HG02973 (cell line): ENCODE results near the gene ZC2HC1C.

ENCODE experiments used
- ATAC-seq: cut with Tn5 transposase; IDR thresholded peaks from one replicate; pipeline ENCODE4 v1.9.1; 2021; ENCODE audit warnings: moderate library complexity; ENCODE audit not compliant: unreplicated experiment

ZC2HC1C gene, protein sequence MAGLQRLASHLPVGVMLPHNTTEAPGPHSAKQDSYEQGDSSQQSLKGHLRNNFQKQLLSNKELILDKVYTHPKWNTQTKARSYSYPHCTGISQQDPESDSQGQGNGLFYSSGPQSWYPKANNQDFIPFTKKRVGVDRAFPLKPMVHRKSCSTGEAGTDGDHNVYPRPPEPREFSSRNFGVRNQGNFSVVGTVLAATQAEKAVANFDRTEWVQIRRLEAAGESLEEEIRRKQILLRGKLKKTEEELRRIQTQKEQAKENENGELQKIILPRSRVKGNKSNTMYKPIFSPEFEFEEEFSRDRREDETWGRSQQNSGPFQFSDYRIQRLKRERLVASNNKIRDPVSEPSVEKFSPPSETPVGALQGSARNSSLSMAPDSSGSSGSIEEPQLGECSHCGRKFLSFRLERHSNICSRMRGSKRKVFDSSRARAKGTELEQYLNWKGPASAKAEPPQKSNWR

DNA sequence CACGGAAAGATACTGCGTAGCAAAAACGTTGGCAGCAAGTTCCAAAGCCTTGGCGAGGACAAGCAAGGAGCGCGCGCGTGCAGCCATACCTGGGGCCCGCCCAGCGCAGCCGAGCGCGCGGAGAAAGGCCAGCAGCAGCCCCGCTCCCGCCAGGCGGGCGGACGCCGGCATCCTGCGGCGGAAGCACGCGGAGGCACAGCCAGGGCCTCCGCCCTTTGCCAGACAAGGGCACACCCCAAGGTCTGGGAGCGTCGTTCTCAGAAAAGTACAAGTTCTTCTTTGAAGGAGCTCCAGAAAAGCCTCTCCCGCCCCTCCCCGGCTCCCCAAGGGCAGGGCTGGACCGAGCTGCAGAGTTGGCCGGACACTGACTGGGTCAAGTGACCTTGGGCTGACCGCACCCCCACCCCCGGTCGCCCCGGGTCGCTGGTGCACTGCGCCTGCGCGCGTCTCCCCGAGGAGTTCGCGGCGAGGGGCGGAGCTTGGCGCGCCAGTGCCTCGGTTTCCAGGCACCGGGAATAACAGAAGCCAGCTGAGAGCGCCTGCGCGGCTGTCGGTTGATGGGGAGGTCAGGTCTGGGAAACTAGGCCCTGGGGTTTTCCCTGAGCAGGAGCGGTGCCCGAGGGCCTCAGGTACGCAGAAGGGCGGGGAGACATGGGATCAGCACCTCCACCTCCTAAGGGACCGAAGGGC is at the start of gene ZC2HC1C:
Gene ZC2HC1C, plus strand, starts transcription at position 521 of the 690 bp plus-strand sequence. CDS start 933 bp downstream, outside the sequence.
- peak; percentile 61 for ATAC-seq

- no peak for ATAC-seq
These were observed 46.8 kb upstream of the ZC2HC1C start for GRCh38 chr14:75022655-75023054.

- ATAC-seq: no peak
These were observed 46.3 kb upstream of the ZC2HC1C start for GRCh38 chr14:75023108-75023507.

DNA sequence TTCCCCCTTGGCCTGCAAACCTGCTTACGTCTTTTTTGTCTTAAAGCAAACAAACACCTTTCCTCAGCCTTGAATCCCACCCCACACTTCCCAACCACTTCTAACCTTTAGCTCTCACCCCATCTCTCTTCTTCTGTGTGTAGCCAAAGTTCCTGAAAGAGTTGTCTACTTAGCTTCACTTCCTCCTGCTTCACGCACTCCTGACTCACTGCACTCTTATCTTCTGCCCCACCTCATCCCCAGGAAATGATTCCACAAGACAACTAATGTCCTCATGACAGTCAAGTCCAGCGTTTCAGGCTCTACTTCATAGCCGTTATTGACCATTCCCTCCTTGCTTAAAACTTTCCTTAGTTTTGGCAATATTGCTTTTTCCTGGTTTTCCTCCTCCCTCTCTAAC is 44.4 kb upstream of the ZC2HC1C start:
- no peak for ATAC-seq

DNA sequence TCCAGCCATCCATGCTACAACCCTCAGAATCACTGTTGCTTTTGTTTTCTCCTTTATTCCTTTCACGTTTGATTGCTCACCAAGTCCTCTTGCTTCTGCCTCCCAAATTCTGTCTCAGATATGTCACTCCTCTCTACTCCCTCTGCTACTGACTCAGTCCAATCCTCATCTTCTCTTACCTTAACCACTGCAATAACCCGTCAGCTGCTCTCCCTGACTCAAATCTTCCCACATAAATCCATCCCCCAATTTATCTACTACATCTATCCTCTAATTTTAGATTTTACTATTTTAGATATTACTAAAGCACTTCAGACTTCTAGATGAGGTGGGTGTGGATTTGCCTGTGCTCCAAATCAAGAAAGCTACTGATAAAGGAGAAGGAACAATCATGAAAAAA is 43.6 kb upstream of the ZC2HC1C start:
- ATAC-seq: no peak

- no peak for ATAC-seq
These were observed 39.3 kb upstream of the ZC2HC1C start for GRCh38 chr14:75030147-75030546.

DNA sequence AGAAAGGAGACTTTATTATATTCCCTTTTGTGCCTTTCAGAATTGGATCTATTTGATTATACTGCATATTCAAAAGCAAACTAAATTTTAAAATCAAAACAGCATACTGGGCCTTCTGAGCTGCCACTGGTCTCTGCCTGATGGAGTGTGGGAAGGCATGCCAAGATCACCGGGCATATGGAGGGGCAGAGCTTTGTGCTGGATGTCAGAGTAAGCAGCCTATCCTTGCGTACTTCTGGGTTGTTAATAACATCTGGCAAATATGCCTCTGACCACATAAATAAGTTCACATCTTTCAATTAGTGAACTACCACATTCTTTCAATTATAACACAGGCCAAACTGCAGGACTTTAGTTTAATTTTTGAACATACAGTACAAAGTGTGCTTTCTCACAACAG is 36.5 kb upstream of the ZC2HC1C start:
- ATAC-seq: no peak

DNA sequence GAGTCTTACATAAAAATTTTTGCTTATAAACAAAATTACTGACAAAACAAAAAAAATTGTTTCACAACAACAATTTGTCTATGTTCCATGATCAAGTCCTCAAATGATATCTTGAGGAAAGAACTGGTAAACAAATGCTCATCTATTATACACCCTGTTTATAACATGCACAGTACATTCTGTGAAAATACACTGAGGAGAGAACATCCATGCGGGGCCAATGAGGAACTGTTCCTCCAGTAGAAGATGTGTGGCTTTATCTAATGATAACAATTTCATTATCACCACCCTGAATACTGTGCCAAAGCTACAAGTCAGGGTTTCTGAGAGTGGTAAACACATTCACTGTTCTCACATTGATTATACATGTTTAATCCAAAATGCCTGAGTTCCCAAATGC is 28.9 kb upstream of the ZC2HC1C start:
- no peak for ATAC-seq

GRCh38 chr14:75040959-75041358 is 28.5 kb upstream of the ZC2HC1C start:
- no peak for ATAC-seq

DNA sequence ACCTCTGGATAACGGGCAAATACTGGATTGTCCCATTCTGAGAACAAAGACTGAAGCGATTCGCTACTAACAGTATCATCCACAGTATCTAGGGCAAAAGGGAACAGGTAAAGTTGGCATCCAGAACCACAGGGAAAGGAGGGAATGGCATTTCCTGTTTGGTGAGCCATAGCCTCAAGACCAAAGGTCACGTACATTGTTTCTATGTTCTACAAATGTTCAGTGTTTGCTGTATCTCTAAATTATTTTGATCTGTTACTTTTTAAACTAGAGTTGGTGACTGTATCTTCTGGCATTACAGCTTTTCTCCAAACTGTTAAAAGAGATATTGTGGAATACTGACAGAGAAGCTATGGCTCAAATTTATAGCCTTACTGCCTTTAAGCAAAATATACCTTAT is 27.8 kb upstream of the ZC2HC1C start:
- ATAC-seq: no peak

GRCh38 chr14:75042035-75042434 is 27.4 kb upstream of the ZC2HC1C start:
- no peak for ATAC-seq

DNA sequence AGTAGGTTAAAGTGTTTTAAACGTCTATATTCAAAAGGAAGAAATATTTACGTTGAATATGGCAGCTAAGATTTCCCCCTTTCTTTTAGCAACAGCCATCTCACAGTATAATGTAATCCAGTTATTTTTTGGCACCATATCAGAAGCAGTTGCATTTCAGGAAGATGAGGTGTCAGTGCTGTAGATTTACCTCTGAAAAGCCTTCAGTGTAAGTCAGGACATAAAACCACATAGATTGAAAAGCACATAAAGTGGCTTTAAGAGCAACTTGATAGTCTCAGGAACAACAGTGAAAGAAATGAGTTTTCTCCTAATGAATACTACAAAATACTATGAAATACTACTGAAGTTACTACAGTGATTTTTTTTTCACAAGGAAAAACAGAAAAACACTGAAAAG is 25.1 kb upstream of the ZC2HC1C start:
- ATAC-seq: no peak

GRCh38 chr14:75044752-75045151 is 24.7 kb upstream of the ZC2HC1C start:
- ATAC-seq: no peak

- ATAC-seq: no peak
These were observed 23.2 kb upstream of the ZC2HC1C start for GRCh38 chr14:75046275-75046674.

DNA sequence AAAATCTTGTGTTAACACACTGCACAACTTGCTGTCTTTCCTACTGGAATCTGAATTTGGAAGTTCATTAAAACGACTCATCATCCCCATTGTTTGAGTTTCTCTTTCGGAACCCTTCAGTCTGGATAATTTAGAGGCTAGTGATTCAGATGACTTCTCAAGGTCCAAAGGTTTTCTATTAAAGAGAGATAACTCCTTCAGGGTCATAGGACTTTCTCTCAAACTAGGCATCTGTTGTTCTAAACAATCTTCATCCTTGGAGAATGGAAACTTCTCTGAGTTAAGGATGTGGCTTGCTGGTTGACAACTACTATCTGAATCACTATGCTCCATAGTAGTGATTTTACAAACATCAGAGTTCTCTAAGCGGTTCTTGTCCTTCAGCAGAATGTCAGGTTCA is 22.5 kb upstream of the ZC2HC1C start:
- no peak for ATAC-seq

GRCh38 chr14:75047506-75047905 is 21.9 kb upstream of the ZC2HC1C start:
- ATAC-seq: no peak

DNA sequence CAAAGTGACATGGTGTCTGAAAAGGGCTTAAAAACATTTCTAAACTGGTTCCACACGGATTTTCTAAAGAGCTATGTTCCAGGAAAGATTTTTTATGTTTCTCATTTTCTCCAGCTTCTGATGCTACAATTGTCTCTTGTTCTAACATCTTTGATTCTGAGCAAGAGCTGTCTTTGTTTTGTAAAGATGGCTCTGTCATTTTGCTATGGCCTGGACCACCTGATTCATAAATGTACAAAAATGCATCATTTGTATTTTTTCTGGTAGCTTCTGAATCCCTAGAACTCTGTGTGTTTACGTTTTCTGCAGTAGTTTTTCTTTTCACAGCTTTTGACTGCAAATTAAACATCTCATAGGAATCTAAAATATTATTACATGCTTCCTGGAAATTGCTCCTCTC is 21.3 kb upstream of the ZC2HC1C start:
- ATAC-seq: no peak

GRCh38 chr14:75049136-75049535 is 20.3 kb upstream of the ZC2HC1C start:
- no peak for ATAC-seq

GRCh38 chr14:75049731-75050201 is 19.7 kb upstream of the ZC2HC1C start:
- ATAC-seq: no peak

- peak; percentile 56 for ATAC-seq
These were observed 18.4 kb upstream of the ZC2HC1C start, which contains the start of gene MLH3 for GRCh38 chr14:75050852-75051555. MLH3 (minus strand) TSS chr14:75051467; CDS start chr14:75049655, 1,812 bp downstream.

DNA sequence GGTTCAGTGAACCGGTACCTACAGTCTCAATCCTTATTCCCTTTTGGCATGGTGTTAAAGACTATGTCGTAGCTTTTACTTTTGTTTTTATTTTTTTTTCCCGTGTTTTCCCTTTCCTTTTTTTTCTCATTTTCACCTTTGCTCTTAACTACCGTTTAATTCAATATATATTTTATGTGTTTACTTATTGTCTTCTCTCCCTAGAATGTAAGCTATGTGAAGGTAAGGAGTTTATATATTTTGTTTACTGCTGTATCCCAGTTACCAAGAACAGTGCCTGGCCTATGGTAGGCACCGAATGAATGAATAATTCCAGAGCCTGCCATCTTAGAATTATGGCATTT is 17.9 kb upstream of the ZC2HC1C start:
- no peak for ATAC-seq
